ENCODE measurements around the gene ENKUR.

DNA sequence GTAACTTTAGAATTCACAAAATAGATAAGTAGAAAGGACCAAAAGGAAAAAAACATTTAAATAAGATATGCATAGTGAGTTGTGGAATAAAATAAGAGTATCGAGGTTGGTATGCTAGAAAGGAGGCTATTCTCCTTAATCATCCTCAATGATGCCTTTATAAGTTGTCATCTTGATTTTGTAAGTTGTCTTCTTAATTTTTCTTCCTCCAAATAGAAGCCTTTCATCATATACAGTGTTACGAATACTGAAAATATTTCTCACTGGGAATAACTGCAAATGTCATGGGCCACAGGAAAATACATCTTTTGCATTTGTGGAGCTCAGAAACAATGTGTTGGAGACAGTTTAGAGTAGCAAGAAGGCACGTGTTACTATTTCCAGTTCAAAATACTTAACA, 32.0 kb downstream of the ENKUR start:
- TF ChIP-seq, protein P1, sequence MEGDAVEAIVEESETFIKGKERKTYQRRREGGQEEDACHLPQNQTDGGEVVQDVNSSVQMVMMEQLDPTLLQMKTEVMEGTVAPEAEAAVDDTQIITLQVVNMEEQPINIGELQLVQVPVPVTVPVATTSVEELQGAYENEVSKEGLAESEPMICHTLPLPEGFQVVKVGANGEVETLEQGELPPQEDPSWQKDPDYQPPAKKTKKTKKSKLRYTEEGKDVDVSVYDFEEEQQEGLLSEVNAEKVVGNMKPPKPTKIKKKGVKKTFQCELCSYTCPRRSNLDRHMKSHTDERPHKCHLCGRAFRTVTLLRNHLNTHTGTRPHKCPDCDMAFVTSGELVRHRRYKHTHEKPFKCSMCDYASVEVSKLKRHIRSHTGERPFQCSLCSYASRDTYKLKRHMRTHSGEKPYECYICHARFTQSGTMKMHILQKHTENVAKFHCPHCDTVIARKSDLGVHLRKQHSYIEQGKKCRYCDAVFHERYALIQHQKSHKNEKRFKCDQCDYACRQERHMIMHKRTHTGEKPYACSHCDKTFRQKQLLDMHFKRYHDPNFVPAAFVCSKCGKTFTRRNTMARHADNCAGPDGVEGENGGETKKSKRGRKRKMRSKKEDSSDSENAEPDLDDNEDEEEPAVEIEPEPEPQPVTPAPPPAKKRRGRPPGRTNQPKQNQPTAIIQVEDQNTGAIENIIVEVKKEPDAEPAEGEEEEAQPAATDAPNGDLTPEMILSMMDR (IDR thresholded peaks at IDR 0.05): no peak
- TF ChIP-seq POLR2A (IDR thresholded peaks at IDR 0.05): no peak
